H1 (cell line): ENCODE measurements around the gene TP53I3. TPM values are rescaled to one million over a fixed set of nuclear protein-coding genes. Genes with fewer than 3 reads are reported as not detected.

Experiments
- CTCF ChIA-PET: fragments of 300-600 bp; sonication (Branson Sonifier 250); formaldehyde crosslinking; loops from one replicate; lab custom pipeline; 2021; ENCODE audit not compliant: partially characterized antibody; lab: Charles Lee
- POLR2A ChIA-PET: fragments of 300-600 bp; sonication (Branson Sonifier 250); formaldehyde crosslinking; loops from one replicate; lab custom pipeline; 2021; ENCODE audit warnings: inconsistent platforms; ENCODE audit not compliant: partially characterized antibody; lab: Charles Lee
- DNase-seq, 2 experiments: peaks; one replicate each; pipeline versions ENCODE4 v3.0.0 to v3.0.0-alpha.2; 2010 to 2022; ENCODE audit warnings: low spot score in 2 of 2, low read depth in 1 of 2, mixed read lengths in 1 of 2
- FAIRE-seq: peaks from 2 replicates; lab custom pipeline; 2011; peaks lifted over from hg19 to GRCh38; lab: Jason Lieb, UNC
- H2AFZ ChIP-seq: 2 replicates; pipeline ENCODE4 v1.8.1; 2012; ENCODE audit warnings: low read length, inconsistent platforms
- H2AK5ac ChIP-seq: 2 replicates; pipeline ENCODE4 v1.6.1; 2013; ENCODE audit warnings: low read depth, low read length
- H2BK120ac ChIP-seq: replicated peaks from 2 replicates; pipeline ENCODE3; 2013; ENCODE audit warnings: low read depth, low read length, inconsistent platforms
- H2BK12ac ChIP-seq: 2 replicates; pipeline ENCODE4 v1.6.1; 2013; ENCODE audit warnings: low read depth, low read length
- H2BK15ac ChIP-seq: 2 replicates; pipeline ENCODE4 v1.6.1; 2013; ENCODE audit warnings: low read length
- H2BK20ac ChIP-seq: 2 replicates; pipeline ENCODE4 v1.6.1; 2013; ENCODE audit warnings: low read length
- H2BK5ac ChIP-seq: 2 replicates; pipeline ENCODE4 v1.6.1; 2013; ENCODE audit warnings: low read depth, low read length
- H3K14ac ChIP-seq: 2 replicates; pipeline ENCODE4 v1.6.1; 2013; ENCODE audit warnings: inconsistent platforms; ENCODE audit not compliant: insufficient read length
- H3K18ac ChIP-seq: 2 replicates; pipeline ENCODE4 v1.6.1; 2013; ENCODE audit warnings: low read length; ENCODE audit errors: extremely low read depth
- H3K23ac ChIP-seq: 2 replicates; pipeline ENCODE4 v1.6.1; 2013; ENCODE audit warnings: inconsistent platforms; ENCODE audit not compliant: insufficient read length
- H3K23me2 ChIP-seq: 2 replicates; pipeline ENCODE4 v1.6.1; 2013; ENCODE audit warnings: low read depth, low read length
- H3K27ac ChIP-seq: 2 replicates; pipeline ENCODE4 v1.6.1; 2011; ENCODE audit warnings: low read depth, low read length, inconsistent platforms
- H3K27me3 ChIP-seq, 4 experiments: replicated peaks in 1 of 4; 1 replicate in 1 of 4; 2 replicates in 3 of 4; pipeline versions ENCODE4 v1.6.1 to v1.8.1; 2011 to 2013; ENCODE audit warnings: low read length in 3 of 4, mild to moderate bottlenecking in 3 of 4, inconsistent platforms in 2 of 4, mixed read lengths in 2 of 4, moderate library complexity in 1 of 4; ENCODE audit not compliant: control insufficient read depth in 3 of 4, insufficient read depth in 3 of 4; ENCODE audit errors: extremely low read depth in 1 of 4
- H3K36me3 ChIP-seq, 4 experiments: 2 replicates each; pipeline versions ENCODE4 v1.6.1 to v1.8.1; 2011 to 2013; ENCODE audit warnings: mild to moderate bottlenecking in 4 of 4, low read length in 3 of 4, moderate library complexity in 2 of 4, control low read depth in 1 of 4, inconsistent platforms in 1 of 4; ENCODE audit not compliant: insufficient read depth in 4 of 4, control insufficient read depth in 2 of 4
- H3K4ac ChIP-seq: replicated peaks from 2 replicates; pipeline ENCODE3; 2013; ENCODE audit warnings: low read length, low read depth, mixed read lengths, inconsistent platforms; ENCODE audit not compliant: insufficient read length
- H3K4me1 ChIP-seq, 4 experiments: replicated peaks in 1 of 4; 1 replicate in 1 of 4; 2 replicates in 3 of 4; pipeline versions ENCODE4 v1.6.1 to v1.8.1; 2011 to 2013; ENCODE audit warnings: low read length in 3 of 4, inconsistent platforms in 2 of 4, mixed read lengths in 1 of 4; ENCODE audit not compliant: insufficient read depth in 4 of 4, control insufficient read depth in 3 of 4
- H3K4me2 ChIP-seq, 2 experiments: 2 replicates each; pipeline versions ENCODE4 v1.6.1 to v1.8.1; 2011 to 2013; ENCODE audit warnings: low read depth in 2 of 2, low read length in 2 of 2, control low read depth in 1 of 2, inconsistent platforms in 1 of 2, mild to moderate bottlenecking in 1 of 2; ENCODE audit not compliant: insufficient read depth in 1 of 2
- H3K4me3 ChIP-seq, 4 experiments: fragments of 200-600, 300-600 bp in 1 of 4; sonication (generic), shearing (Covaris generic), sonication (Bioruptor Twin) in 1 of 4; 2 replicates each; pipeline versions ENCODE4 v1.5.1 to v1.8.1; 2011 to 2016; ENCODE audit warnings: low read length in 4 of 4, low read depth in 3 of 4, control low read depth in 2 of 4, inconsistent platforms in 2 of 4, mild to moderate bottlenecking in 2 of 4, mixed read lengths in 1 of 4, moderate library complexity in 1 of 4; ENCODE audit not compliant: insufficient read depth in 2 of 4; ENCODE audit errors: extremely low read depth in 1 of 4
- H3K56ac ChIP-seq: replicated peaks from 2 replicates; pipeline ENCODE3; 2013; ENCODE audit warnings: low read depth, mild to moderate bottlenecking, mixed read lengths, low read length, inconsistent platforms; ENCODE audit not compliant: insufficient read length
- H3K79me1 ChIP-seq: 2 replicates; pipeline ENCODE4 v1.6.1; 2013; ENCODE audit warnings: low read depth, low read length, control low read depth
- H3K79me2 ChIP-seq, 2 experiments: 2 replicates each; pipeline versions ENCODE4 v1.6.1 to v1.8.1; 2012 to 2013; ENCODE audit warnings: low read length in 2 of 2, mild to moderate bottlenecking in 2 of 2, inconsistent platforms in 1 of 2; ENCODE audit not compliant: insufficient read depth in 2 of 2, control insufficient read depth in 1 of 2
- H3K9ac ChIP-seq, 4 experiments: replicated peaks in 1 of 4; 1 replicate in 1 of 4; 2 replicates in 3 of 4; pipeline versions ENCODE4 v1.6.1 to v1.8.1; 2011 to 2013; ENCODE audit warnings: low read depth in 3 of 4, low read length in 3 of 4, control low read depth in 2 of 4, mild to moderate bottlenecking in 2 of 4, moderate library complexity in 2 of 4, inconsistent platforms in 1 of 4; ENCODE audit errors: extremely low read depth in 1 of 4
- H3K9me3 ChIP-seq, 2 experiments: 2 replicates each; pipeline versions ENCODE4 v1.6.1 to v1.8.1; 2012 to 2013; ENCODE audit warnings: mild to moderate bottlenecking in 2 of 2, moderate library complexity in 2 of 2, control low read depth in 1 of 2, inconsistent platforms in 1 of 2, low read depth in 1 of 2, low read length in 1 of 2, mixed read lengths in 1 of 2; ENCODE audit not compliant: insufficient read depth in 2 of 2
- H4K20me1 ChIP-seq, 2 experiments: replicated peaks in 1 of 2; 2 replicates each; pipeline versions ENCODE3 to v1.8.1; 2011 to 2013; ENCODE audit warnings: inconsistent platforms in 2 of 2, low read length in 2 of 2, mild to moderate bottlenecking in 1 of 2; ENCODE audit not compliant: insufficient read depth in 2 of 2, control insufficient read depth in 1 of 2
- H4K5ac ChIP-seq: 2 replicates; pipeline ENCODE4 v1.6.1; 2013; ENCODE audit warnings: low read length, low read depth, mixed read lengths, inconsistent platforms; ENCODE audit not compliant: insufficient read length
- H4K8ac ChIP-seq: 2 replicates; pipeline ENCODE4 v1.8.0; 2013; ENCODE audit warnings: mild to moderate bottlenecking, moderate library complexity, low read length, inconsistent platforms; ENCODE audit not compliant: insufficient read depth; ENCODE audit errors: extremely low read depth
- H4K91ac ChIP-seq: replicated peaks from 2 replicates; pipeline ENCODE3; 2013; ENCODE audit warnings: low read length, mixed read lengths, inconsistent platforms; ENCODE audit not compliant: insufficient read length
- CHD2 ChIP-seq: IDR thresholded peaks from 2 replicates; pipeline ENCODE4 v1.6.1; 2012; ENCODE audit warnings: low read length, improper control_type of control experiment
- EP300 ChIP-seq, 2 experiments: IDR thresholded peaks; 1 replicate in 1 of 2; 2 replicates in 1 of 2; pipeline ENCODE4 v1.6.1; 2011 to 2012; ENCODE audit warnings: low read depth in 2 of 2, low read length in 2 of 2, mild to moderate bottlenecking in 2 of 2, borderline replicate concordance in 1 of 2, inconsistent platforms in 1 of 2, moderate library complexity in 1 of 2
- KDM5A ChIP-seq: fragments of 200-600 bp; IDR thresholded peaks from 2 replicates; pipeline ENCODE4 v1.7.1; 2012; ENCODE audit warnings: mild to moderate bottlenecking, low read length, inconsistent platforms, mixed read lengths
- MAFK ChIP-seq: IDR thresholded peaks from 2 replicates; pipeline ENCODE4 v1.6.1; 2012; ENCODE audit warnings: low read depth, mild to moderate bottlenecking, improper control_type of control experiment, low read length
- NRF1 ChIP-seq: IDR thresholded peaks from 2 replicates; pipeline ENCODE4 v1.6.1; 2011; ENCODE audit warnings: mild to moderate bottlenecking, low read depth, low read length, improper control_type of control experiment
- POU5F1 ChIP-seq: IDR thresholded peaks from 2 replicates; pipeline ENCODE4 v1.6.1; 2011; ENCODE audit warnings: low read depth, mild to moderate bottlenecking, low read length, moderate library complexity
- RBBP5 ChIP-seq: IDR thresholded peaks from 2 replicates; pipeline ENCODE4 v1.7.1; 2012; ENCODE audit warnings: low read depth, mild to moderate bottlenecking, inconsistent platforms, low read length, moderate library complexity, borderline replicate concordance
- SIX5 ChIP-seq: IDR thresholded peaks from 2 replicates; pipeline ENCODE4 v1.6.1; 2011; ENCODE audit warnings: mild to moderate bottlenecking, low read depth, low read length
- SUZ12 ChIP-seq: fragments of 200-600 bp; sonication (generic); IDR thresholded peaks from 2 replicates; pipeline ENCODE4 v1.6.1; 2012; ENCODE audit warnings: mild to moderate bottlenecking, inconsistent platforms, low read length, moderate library complexity, mixed read lengths
- WGBS, 2 experiments: shearing (Covaris generic) in 1 of 2; methylation state at CpG; one replicate each; pipeline versions ENCODE4 v1.1.6 to v1.1.7; 2013 to 2015; ENCODE audit warnings: low lambda C conversion rate in 2 of 2, mixed read lengths in 2 of 2, inconsistent platforms in 1 of 2, low coverage in 1 of 2, missing lambda C conversion rate in 1 of 2; ENCODE audit not compliant: insufficient replicate concordance in 2 of 2, insufficient coverage in 1 of 2, insufficient read length in 1 of 2; ENCODE audit errors: extremely low coverage in 1 of 2, missing lambda C conversion rate in 1 of 2; 5-methylcytosine and 5-hydroxymethylcytosine counted together
- polyA plus RNA-seq, 7 experiments: library from polyadenylated mRNA; depleted of rRNA in 3 of 7; stranded (reverse) in 5 of 7; unstranded in 2 of 7; fragments of >200 nt in 5 of 7; fragments of 200-250 nt in 2 of 7; gene quantifications; 1 replicate in 5 of 7; 2 replicates in 1 of 7; 4 replicates in 1 of 7; pipeline versions ENCODE4 v1.2.1 to v1.2.3, GENCODE V29; 2011 to 2013; ENCODE audit warnings: missing spikeins in 2 of 7, mixed read lengths in 2 of 7
- total RNA-seq: library from RNA; stranded (reverse); fragmentation: NEBNext Ultra II Directional; extraction: Animal tissue kit (Norgen Biotek cat#: 25700); gene quantifications from 2 replicates; pipeline ENCODE4 v1.2.1, GENCODE V29; 2021
- TF ChIP-seq, protein P1 (sequence below): IDR thresholded peaks from 2 replicates; pipeline ENCODE4 v1.6.1; 2011; ENCODE audit warnings: low read depth, mild to moderate bottlenecking, low read length; ENCODE audit not compliant: insufficient read depth

Gene TP53I3
- total and polyA plus RNA-seq, 2 of the 8 experiments (the other 6 are each of a cell fraction or from before 2014, with no cell fraction given): 29.4 to 34.5 TPM

DNA sequence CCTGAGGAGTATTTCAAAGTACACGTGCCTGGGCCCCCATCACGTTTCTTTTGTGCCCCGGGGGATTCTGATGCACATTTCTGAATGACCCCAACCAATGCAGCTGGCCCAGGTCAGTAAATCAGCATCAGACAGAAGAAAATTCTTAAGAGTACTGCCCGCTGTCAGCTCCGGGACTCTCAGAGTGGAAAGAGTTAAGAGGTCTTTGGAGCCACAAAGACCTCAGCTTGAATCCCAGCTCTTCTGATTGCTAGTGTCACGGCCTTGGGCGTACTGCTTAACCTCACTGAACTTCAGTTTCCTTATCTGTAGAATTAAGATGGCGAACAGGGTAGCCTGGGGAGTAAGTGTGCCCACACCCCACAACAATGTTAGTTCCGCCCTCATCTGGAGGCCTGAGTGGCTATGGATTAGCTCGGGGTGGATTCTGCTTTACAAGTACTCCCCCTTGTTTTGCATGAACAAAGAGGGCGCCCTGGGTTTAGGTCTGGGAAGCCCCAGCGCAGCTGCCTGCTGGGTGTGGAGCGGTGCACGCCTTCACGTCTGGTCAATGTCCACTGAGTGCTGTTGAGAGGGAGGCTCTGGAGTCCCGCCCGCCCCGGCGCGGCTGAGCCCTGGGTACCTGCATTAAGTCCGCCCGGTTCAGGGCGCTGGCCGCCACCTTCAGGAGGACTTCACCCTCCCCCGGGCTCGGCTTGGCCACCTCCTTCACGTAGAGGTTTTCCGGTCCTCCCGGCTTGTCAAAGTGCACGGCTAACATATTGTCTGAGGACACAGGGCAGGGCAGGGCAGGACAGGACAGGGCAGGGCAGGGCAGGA, 858 bp downstream of the TP53I3 start:
- H2BK15ac ChIP-seq: peak overlapping the region; percentile 84; the same call in 1 of the 2 replicates
- peak overlapping the region; percentile 24 for H3K4ac ChIP-seq
- H2BK20ac ChIP-seq: 0 out of 2 replicates have a peak overlapping the region, but pooled peaks have one; percentile 40
- H4K20me1 ChIP-seq: no peaks in the 10 kb centered on the region
- H3K4me2 ChIP-seq: peak overlapping the region; percentile 80 to 94
- peak overlapping the region; percentile 75 for H2BK12ac ChIP-seq
- no peaks in the 10 kb centered on the region for H3K79me1 ChIP-seq
- no peaks in the 10 kb centered on the region for H3K27me3 ChIP-seq
- CTCF ChIA-PET: interaction anchor here (0.6 to 4.3 kb wide), 25 partner anchors 12 to 277 kb away, joined by 3 to 25 read pairs (median 4); partner anchors contain the start of genes ATAD2B, FAM228B and PFN4
- H3K27ac ChIP-seq: peak overlapping the region; percentile 89
- no peak for FAIRE-seq
- H4K5ac ChIP-seq: peak overlapping the region; percentile 96
- H3K4me3 ChIP-seq: peak overlapping the region; percentile 55 to 77 (median 66)
- peak overlapping the region; percentile 93; the same call in 1 of the 2 replicates for H2AK5ac ChIP-seq
- peak overlapping the region; percentile 97 for H4K91ac ChIP-seq
- 0 out of 2 replicates have a peak overlapping the region, but pooled peaks have one; percentile 25 for H2AFZ ChIP-seq
- H3K56ac ChIP-seq: peak overlapping the region; percentile 70
- POLR2A ChIA-PET: interaction anchor here (0.6 to 3.1 kb wide), 34 partner anchors 8 to 670 kb away, joined by 3 to 24 read pairs (median 5); partner anchors contain the start of genes ATAD2B, FAM228B, ITSN2 and MFSD2B
- H3K23me2 ChIP-seq: peaks cover 10% of the 10 kb centered on the region
- peak overlapping the region; percentile 99 for H4K8ac ChIP-seq
- peaks cover 11 to 17% (median 15%) of the 10 kb centered on the region in 4 experiments; a peak in 7 of 8 replicates for H3K36me3 ChIP-seq
- H3K9ac ChIP-seq: peak overlapping the region; percentile 71 to 93 (median 81)
- no peaks in the 10 kb centered on the region for H3K79me2 ChIP-seq
- H3K9me3 ChIP-seq: no peaks in the 10 kb centered on the region
- WGBS, 2 experiments: 11% methylated on average over 26 of the region's 30 CpGs; no CpG with 5 or more reads in 1 of the 2 experiments
- peak overlapping the region; percentile 51 for H2BK120ac ChIP-seq
- peak overlapping the region; percentile 96 for H2BK5ac ChIP-seq
- H3K4me1 ChIP-seq: peaks cover 4 to 11% (median 9%) of the 10 kb centered on the region in 4 experiments
- H3K18ac ChIP-seq: peak overlapping the region; percentile 99
- H3K14ac ChIP-seq: no peak overlapping the region
- peak in 1 of 2 experiments; percentile 81 for DNase-seq
- H3K23ac ChIP-seq: no peak overlapping the region
- TF ChIP-seq CHD2 (peak; percentile 25; the same call in 1 of the 2 replicates), POU5F1 (no peak), SUZ12 (no peak), SIX5 (no peak), RBBP5 (no peak; the same call in 1 of the 2 replicates), EP300 (IDR thresholded peaks at IDR 0.05; ENCODE audit: borderline replicate concordance in 1 of 2, low read depth in 2 of 2, low read length in 2 of 2) (no peak; a peak in 1 of 3 replicates), KDM5A (no peak), MAFK (no peak), NRF1 (no peak)
- TF ChIP-seq, protein P1, sequence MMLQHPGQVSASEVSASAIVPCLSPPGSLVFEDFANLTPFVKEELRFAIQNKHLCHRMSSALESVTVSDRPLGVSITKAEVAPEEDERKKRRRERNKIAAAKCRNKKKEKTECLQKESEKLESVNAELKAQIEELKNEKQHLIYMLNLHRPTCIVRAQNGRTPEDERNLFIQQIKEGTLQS: no peak
